Activated CD4-positive, alpha-beta memory T cell treated with anti-CD3 and anti-CD28 coated beads, Interleukin-2, amount 10 ng/mL, durations not matched to agents 7 days and 5 days (primary cell): ENCODE results near the gene P3H2. TPM values are rescaled to one million over a fixed set of nuclear protein-coding genes. Genes with fewer than 3 reads are reported as not detected.

Source experiments
- CTCF ChIA-PET: fragments of 350-600 bp; sonication (Branson Sonifier 250); formaldehyde crosslinking; loops from one replicate; lab custom pipeline; 2021; ENCODE audit warnings: antibody characterized with exemption, inconsistent platforms; lab: Charles Lee
- POLR2A ChIA-PET: fragments of 350-600 bp; sonication (Branson Sonifier 250); formaldehyde crosslinking; loops from one replicate; lab custom pipeline; 2021; ENCODE audit warnings: antibody characterized with exemption; lab: Charles Lee
- DNase-seq: peaks from one replicate; pipeline ENCODE4 v3.0.0-alpha.2; 2020
- H3K27ac Mint-ChIP-seq: one replicate; pipeline ENCODE4 v1.8.0; 2021; ENCODE audit warnings: mild to moderate bottlenecking, mixed read lengths
- H3K27me3 Mint-ChIP-seq: one replicate; pipeline ENCODE4 v1.8.0; 2021; ENCODE audit warnings: mixed read lengths
- H3K36me3 Mint-ChIP-seq: one replicate; pipeline ENCODE4 v1.8.0; 2021; ENCODE audit warnings: low read depth, mixed read lengths
- H3K4me1 Mint-ChIP-seq: one replicate; pipeline ENCODE4 v1.8.0; 2021; ENCODE audit warnings: mixed read lengths
- H3K4me3 Mint-ChIP-seq: one replicate; pipeline ENCODE4 v1.8.0; 2021; ENCODE audit warnings: mild to moderate bottlenecking, mixed read lengths
- H3K9me3 Mint-ChIP-seq: one replicate; pipeline ENCODE4 v1.8.0; 2021; ENCODE audit warnings: mixed read lengths
- total RNA-seq, 2 experiments: library from RNA; stranded (reverse); gene quantifications; one replicate each; pipeline ENCODE4 v1.2.3, GENCODE V29; 2021

The P3H2 gene
- total RNA-seq, 2 experiments from 2014 or later = not detected

DNA sequence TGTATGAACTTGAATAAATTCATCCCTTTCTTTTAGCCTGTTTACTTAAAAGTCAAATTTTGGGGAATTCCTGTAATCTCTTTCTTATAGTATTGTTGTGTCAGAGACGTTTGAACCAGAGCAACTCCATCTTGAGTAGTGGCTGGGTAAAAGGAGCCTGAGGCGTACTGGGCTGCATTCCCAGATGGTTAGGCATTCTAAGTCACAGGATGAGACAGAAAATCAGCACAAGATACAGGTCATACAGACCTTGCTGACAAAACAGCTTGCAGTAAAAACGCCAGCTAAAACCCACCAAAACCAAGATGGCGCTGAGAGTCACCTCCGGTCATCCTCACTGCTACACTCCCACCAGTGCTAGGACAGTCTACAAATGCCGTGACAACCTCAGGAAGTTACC, 94.5 kb downstream of the P3H2 start:
- ChIA-PET CTCF (no interaction called here), POLR2A (no interaction called here)
- H3K27me3 Mint-ChIP-seq = no peaks in the 10 kb centered on the region
- H3K4me1 Mint-ChIP-seq = no peaks in the 10 kb centered on the region
- no peak for DNase-seq
- no peak overlapping the region for H3K4me3 Mint-ChIP-seq
- no peaks in the 10 kb centered on the region for H3K36me3 Mint-ChIP-seq
- H3K9me3 Mint-ChIP-seq = no peaks in the 10 kb centered on the region
- no peak overlapping the region for H3K27ac Mint-ChIP-seq

DNA sequence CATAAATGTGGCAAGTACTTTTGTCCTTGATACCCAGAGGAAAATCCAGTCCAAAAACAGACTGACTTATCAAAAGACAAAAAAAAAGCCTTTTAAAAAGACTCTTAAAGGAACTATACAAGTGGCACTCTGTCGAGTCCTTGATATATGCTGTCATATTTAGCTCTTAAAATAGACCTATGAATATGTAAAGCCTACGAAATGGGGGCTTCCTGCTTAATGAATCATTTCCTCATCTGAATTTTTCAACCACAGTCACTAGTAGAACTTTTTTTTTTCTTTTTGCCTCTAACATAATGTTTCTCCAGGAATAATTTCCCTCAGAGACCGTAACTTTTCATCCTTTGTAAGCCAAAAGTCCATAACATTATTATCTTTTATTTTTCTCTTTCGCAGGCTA, 95.8 kb downstream of the P3H2 start:
- Mint-ChIP-seq H3K9me3 (no peaks in the 10 kb centered on the region), H3K36me3 (no peaks in the 10 kb centered on the region), H3K27ac (no peak overlapping the region), H3K4me1 (no peaks in the 10 kb centered on the region), H3K27me3 (no peaks in the 10 kb centered on the region), H3K4me3 (no peak overlapping the region)
- DNase-seq = no peak
- ChIA-PET POLR2A (no interaction called here), CTCF (no interaction called here)

DNA sequence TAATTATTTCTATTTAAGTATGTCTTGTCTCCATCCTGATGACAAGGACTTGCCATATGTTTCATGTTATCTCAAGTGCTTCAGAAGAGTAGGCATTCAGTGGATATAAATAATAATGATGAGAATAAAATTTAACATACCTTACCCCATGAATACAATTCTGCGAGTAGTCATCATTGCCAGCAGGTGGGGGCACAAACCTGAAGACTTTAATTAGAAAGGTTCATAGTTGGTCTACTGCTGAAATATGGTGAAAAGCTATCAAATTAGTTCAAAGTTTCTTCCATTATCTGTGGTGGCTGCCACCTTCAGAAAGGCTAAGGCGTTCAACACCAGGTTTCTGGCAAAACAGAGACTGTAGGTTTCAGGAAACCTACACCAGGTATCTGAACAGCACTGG, 100.9 kb downstream of the P3H2 start:
- no peaks in the 10 kb centered on the region for H3K9me3 Mint-ChIP-seq
- no peak overlapping the region for H3K4me3 Mint-ChIP-seq
- no peaks in the 10 kb centered on the region for H3K36me3 Mint-ChIP-seq
- no peaks in the 10 kb centered on the region for H3K4me1 Mint-ChIP-seq
- DNase-seq = no peak
- no peak overlapping the region for H3K27ac Mint-ChIP-seq
- ChIA-PET CTCF (no interaction called here), POLR2A (no interaction called here)
- H3K27me3 Mint-ChIP-seq = peaks cover 4% of the 10 kb centered on the region

DNA sequence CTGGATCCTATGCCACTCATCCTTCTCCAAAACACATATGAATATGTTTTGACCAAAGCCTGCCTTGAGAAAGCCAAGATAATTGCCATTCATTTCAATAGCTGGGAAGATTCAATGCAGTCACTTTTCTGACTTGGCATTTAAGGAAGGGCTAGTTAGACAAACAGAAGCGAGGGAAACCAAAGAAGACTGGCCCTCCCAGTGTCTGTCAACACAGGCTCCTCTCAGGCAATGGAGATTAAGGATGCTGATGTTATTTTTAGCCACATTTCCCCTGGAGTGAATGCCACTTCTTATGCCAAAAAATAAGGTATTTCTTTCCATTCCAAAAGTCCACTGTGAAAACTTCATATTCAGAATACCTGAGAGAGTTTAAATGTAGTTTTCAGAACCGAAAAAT, 101.7 kb downstream of the P3H2 start:
- H3K4me3 Mint-ChIP-seq = no peak overlapping the region
- peaks cover 10% of the 10 kb centered on the region for H3K27me3 Mint-ChIP-seq
- no peaks in the 10 kb centered on the region for H3K9me3 Mint-ChIP-seq
- no peak overlapping the region for H3K27ac Mint-ChIP-seq
- CTCF ChIA-PET = no interaction called here
- no peak for DNase-seq
- POLR2A ChIA-PET = no interaction called here
- H3K4me1 Mint-ChIP-seq = no peaks in the 10 kb centered on the region
- no peaks in the 10 kb centered on the region for H3K36me3 Mint-ChIP-seq

DNA sequence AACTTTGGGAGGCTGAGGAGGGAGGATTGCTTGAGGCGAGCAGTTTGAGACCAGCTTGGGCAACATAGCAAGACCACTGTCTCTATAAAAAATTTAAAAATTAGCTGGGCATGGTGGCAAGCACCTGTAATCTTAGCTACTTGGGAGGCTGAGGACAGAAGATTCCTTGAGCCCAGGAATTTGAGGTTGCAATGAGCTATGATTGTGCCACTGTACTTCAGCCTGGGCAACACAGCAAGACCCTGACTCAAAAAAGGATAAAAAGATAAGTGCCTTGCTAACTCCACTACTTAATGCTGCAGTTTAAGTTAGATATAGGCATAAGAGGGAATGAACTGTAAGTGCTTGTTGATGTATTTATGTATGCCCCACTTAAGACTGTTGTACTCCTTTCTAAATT, 102.2 kb downstream of the P3H2 start:
- POLR2A ChIA-PET = no interaction called here

DNA sequence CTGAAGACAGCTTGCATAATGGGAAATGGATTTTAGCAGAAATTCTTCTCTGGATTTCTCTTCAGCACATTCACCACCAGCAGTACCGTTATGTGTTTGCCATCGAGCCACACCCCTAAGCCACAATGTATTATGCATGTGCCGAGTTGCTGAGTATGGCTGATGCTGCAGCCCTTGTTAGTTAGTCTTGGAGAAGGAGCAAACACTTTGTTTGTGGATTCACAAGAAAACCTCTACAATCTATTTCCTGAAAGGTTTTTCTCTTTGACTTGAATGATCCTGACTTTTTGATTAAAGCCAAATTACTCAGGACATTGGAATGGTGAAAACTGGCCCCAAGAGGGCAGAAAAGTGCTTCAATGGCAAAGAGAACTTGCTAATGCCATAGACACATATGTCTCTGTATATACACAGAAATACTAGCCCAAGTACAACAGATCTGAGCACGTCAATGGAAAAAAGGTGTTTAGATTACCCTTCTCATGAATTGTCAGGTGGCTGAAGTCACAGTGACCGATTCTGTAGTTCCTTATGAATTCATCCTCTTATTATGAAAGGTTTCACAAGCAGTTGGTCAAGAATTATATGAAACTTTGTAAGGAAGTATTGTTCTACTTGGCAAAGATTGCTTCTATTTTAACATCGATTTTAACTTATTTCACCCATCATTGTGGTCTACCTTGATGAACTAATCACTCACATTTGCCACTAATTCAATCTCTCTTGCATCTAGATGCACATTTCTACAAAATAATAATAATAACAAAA, 103.0 kb downstream of the P3H2 start:
- H3K4me1 Mint-ChIP-seq = no peaks in the 10 kb centered on the region
- H3K27me3 Mint-ChIP-seq = peaks cover 10% of the 10 kb centered on the region
- ChIA-PET POLR2A (no interaction called here), CTCF (no interaction called here)
- no peak overlapping the region for H3K4me3 Mint-ChIP-seq
- DNase-seq = no peak
- no peaks in the 10 kb centered on the region for H3K36me3 Mint-ChIP-seq
- no peak overlapping the region for H3K27ac Mint-ChIP-seq
- H3K9me3 Mint-ChIP-seq = no peaks in the 10 kb centered on the region

More for the DNA sequence above, 102.2 kb downstream of the P3H2 start:
- Mint-ChIP-seq H3K4me3 (no peak overlapping the region), H3K36me3 (no peaks in the 10 kb centered on the region), H3K9me3 (no peaks in the 10 kb centered on the region), H3K4me1 (no peaks in the 10 kb centered on the region), H3K27me3 (peaks cover 10% of the 10 kb centered on the region), H3K27ac (no peak overlapping the region)
- CTCF ChIA-PET = no interaction called here
- no peak for DNase-seq

DNA sequence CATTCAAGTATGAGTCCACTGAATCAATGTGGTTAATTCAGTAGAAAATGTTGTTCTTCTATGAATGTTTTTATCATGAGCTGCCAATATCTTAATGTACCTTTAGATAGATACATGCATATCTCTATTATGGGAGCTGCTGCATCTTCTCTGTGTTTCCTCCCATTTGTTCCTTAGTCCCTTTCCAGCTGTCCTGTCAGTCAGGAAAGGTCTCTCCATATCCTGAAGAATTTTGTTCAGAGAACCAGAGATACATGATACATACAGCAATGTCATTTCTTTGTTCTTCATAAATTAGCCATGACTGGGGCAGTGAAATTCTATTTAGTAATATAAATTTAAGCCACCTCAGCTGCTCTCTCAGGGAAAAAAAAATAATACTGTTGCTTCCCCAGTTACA, 103.7 kb downstream of the P3H2 start:
- Mint-ChIP-seq H3K9me3 (no peaks in the 10 kb centered on the region), H3K4me1 (no peaks in the 10 kb centered on the region), H3K27me3 (peaks cover 14% of the 10 kb centered on the region), H3K4me3 (no peak overlapping the region), H3K27ac (no peak overlapping the region), H3K36me3 (no peaks in the 10 kb centered on the region)
- POLR2A ChIA-PET = no interaction called here
- no peak for DNase-seq
- CTCF ChIA-PET = no interaction called here

DNA sequence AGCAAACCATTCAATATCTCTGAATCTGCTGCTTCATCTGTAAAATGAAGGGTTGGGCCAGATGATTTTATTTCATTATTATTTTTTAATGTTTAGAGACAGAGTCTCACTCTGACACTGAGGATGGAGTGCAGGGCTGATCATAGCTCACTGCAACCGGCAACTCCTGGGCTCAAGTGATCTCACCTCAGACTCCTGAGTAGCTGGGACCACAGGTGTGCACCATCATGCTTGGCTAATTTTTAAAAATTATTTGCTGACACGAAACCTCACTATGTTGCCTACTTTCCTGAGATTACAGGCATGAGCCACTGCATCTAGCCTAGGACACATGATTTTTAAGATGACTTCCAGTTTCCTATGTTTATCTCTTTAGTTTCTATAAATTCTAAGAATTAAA, 105.8 kb downstream of the P3H2 start:
- H3K27me3 Mint-ChIP-seq = peaks cover 14% of the 10 kb centered on the region
- H3K4me1 Mint-ChIP-seq = no peaks in the 10 kb centered on the region
- H3K36me3 Mint-ChIP-seq = no peaks in the 10 kb centered on the region
- H3K4me3 Mint-ChIP-seq = no peak overlapping the region
- no peak for DNase-seq
- no peak overlapping the region for H3K27ac Mint-ChIP-seq
- H3K9me3 Mint-ChIP-seq = no peaks in the 10 kb centered on the region
- ChIA-PET CTCF (no interaction called here), POLR2A (no interaction called here)

DNA sequence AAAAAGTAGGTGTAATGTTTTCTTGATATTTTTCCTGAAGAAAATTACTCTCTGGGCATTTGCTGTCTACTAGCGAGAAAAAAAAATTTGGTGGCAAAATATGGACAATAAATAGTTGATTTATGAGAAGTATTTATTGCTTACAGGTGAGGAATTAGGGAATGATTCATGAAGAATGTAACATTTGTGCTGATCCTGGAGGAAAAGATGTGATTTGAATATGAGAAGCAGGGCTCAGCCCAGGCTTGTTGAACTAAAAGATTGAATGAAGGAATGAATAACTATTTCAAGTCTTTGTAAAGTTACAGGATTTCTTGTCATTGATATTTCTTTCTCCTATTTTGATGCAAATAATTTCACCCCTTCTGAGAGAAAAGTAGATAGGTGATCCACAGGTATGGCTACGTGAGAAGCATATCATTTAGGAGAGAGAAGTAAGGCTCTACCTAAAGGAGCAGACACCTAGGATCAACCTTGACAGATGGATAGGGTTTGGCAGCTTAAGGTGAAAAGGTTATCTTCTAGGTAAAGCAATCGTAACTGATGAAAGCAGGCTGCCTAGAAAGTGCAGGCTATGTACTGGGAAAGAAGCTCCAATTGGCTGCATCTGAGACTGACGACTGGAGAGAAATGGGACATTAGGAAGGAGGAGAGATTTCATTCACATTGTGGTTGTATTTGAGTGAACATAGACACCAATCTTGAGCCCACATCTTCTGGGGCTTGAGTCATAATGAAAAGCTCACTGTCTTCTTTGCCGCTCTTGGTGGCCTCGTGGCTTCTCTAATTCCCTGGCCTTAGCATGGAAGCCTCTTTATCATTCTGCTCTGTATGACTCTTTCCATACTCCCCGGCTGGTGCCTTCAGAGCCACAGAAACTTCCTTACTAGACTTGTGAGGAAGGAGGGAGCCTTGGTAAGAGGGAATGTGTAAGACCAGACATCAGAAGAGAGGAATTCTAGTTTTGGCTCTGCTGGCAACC, 106.5 kb downstream of the P3H2 start:
- Mint-ChIP-seq H3K4me3 (no peak overlapping the region), H3K36me3 (no peaks in the 10 kb centered on the region), H3K4me1 (no peaks in the 10 kb centered on the region), H3K27ac (no peak overlapping the region), H3K9me3 (no peaks in the 10 kb centered on the region), H3K27me3 (peaks cover 14% of the 10 kb centered on the region)
- no peak for DNase-seq
- ChIA-PET POLR2A (no interaction called here), CTCF (no interaction called here)

DNA sequence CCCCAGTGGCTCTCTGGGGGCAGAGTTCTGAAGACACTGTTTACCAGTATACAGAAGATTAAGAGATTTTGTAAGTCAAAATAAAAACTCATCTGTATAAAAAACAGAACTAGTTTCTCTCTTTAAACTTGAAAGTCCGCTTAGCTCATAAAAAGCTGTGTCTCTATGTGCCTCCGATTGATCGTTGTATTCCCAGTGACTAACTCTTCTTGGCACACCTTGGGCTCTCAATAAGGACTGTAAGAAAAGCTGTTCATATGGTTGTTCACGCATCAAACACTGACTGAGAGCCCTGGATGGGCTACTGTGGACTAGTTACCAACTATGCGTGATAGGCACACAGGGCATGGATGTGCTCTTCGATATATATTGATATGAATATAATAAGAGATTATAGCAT, 107.9 kb downstream of the P3H2 start:
- CTCF ChIA-PET = no interaction called here
- DNase-seq = no peak
- H3K4me3 Mint-ChIP-seq = no peak overlapping the region

DNA sequence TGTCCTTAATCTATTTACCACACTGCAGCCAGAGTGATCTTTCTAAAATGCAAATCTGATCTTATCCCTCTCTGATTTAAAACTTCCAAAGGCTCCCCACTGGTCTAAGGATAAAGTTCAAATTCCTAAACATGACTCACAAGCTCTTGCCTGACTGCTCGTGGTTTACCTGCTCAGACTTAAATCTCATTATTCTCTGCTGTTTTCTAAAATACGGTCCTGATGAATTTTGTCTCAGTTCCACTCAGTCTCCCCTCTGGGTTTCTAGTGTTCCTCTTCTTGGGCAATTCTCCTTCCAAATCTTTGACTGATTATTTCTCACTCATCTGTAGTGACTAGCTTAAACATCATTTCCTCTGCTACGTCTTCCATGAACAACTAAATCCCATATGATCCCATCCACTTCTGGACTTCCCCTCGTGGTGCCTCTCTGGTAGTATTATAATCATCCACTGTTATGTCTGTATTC, 108.3 kb downstream of the P3H2 start:
- ChIA-PET POLR2A (no interaction called here), CTCF (no interaction called here)
- Mint-ChIP-seq H3K4me1 (no peaks in the 10 kb centered on the region), H3K27me3 (peaks cover 14% of the 10 kb centered on the region), H3K9me3 (no peaks in the 10 kb centered on the region), H3K27ac (no peak overlapping the region), H3K36me3 (no peaks in the 10 kb centered on the region), H3K4me3 (no peak overlapping the region)
- no peak for DNase-seq

More for the DNA sequence above, 107.9 kb downstream of the P3H2 start:
- H3K4me1 Mint-ChIP-seq = no peaks in the 10 kb centered on the region
- H3K27me3 Mint-ChIP-seq = peaks cover 14% of the 10 kb centered on the region
- POLR2A ChIA-PET = no interaction called here
- H3K9me3 Mint-ChIP-seq = no peaks in the 10 kb centered on the region
- H3K36me3 Mint-ChIP-seq = no peaks in the 10 kb centered on the region
- H3K27ac Mint-ChIP-seq = no peak overlapping the region

DNA sequence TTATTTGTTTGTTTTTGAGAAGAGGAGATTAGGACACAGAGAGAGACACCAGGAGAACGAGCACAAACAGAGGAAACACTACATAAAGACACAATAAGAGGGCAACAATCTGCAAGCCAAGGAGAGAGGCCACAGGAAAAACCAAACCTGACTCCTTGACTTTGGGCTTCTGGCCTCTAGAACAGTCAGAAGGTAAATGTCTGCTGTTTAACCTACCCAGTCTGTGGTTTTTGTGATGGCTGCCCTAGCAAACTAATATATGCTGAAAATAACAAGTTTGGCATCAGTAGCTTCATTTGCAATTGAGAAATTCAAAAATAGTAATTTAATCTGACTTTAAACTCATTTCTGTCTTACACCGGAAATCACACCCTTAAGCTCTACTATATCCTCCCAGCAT, 110.2 kb downstream of the P3H2 start:
- POLR2A ChIA-PET = no interaction called here
- H3K4me3 Mint-ChIP-seq = no peak overlapping the region

DNA sequence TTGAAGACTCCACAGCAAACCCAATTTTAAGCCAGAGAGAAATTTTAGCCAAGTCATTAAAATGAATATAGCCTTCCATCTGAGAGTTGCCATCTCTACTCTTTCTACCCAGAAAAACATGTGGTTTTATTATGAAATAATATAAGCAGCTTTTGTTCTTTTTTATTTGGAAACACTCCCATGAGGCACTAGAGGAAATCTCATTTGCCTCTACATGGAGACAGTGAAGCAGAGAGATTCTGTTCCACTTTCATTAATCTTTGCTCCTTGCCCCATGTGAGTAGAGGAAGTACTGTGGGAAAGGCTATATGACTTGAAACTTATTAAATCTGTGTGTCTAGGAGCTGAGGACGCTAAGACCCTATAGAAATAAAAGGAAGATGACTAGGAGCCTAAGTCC, 111.1 kb downstream of the P3H2 start:
- H3K4me1 Mint-ChIP-seq = no peaks in the 10 kb centered on the region
- DNase-seq = no peak

More for the DNA sequence above, 110.2 kb downstream of the P3H2 start:
- H3K27ac Mint-ChIP-seq = no peak overlapping the region
- H3K36me3 Mint-ChIP-seq = no peaks in the 10 kb centered on the region
- CTCF ChIA-PET = no interaction called here
- no peaks in the 10 kb centered on the region for H3K4me1 Mint-ChIP-seq
- H3K27me3 Mint-ChIP-seq = peaks cover 16% of the 10 kb centered on the region
- H3K9me3 Mint-ChIP-seq = no peaks in the 10 kb centered on the region
- no peak for DNase-seq

More for the DNA sequence above, 111.1 kb downstream of the P3H2 start:
- H3K27ac Mint-ChIP-seq = no peak overlapping the region
- ChIA-PET CTCF (no interaction called here), POLR2A (no interaction called here)
- H3K4me3 Mint-ChIP-seq = no peak overlapping the region
- peaks cover 14% of the 10 kb centered on the region for H3K27me3 Mint-ChIP-seq
- H3K9me3 Mint-ChIP-seq = no peaks in the 10 kb centered on the region
- no peaks in the 10 kb centered on the region for H3K36me3 Mint-ChIP-seq
